B cell (primary cell): ENCODE results near the gene LRRC72. TPM values are rescaled to one million over a fixed set of nuclear protein-coding genes. Genes with fewer than 3 reads are reported as not detected.

Experiments
- ATAC-seq: fragments of 200-7000 bp; cut with Tn5 transposase; one replicate; pipeline ENCODE4 v1.10.0; 2021; ENCODE audit warnings: low read depth, mild to moderate bottlenecking, moderate number of reproducible peaks, moderate library complexity
- CTCF ChIA-PET: fragments of 350-600 bp; sonication (Branson Sonifier 250); formaldehyde crosslinking; loops from one replicate; lab custom pipeline; 2021; ENCODE audit warnings: antibody characterized with exemption, inconsistent platforms; lab: Charles Lee
- POLR2A ChIA-PET: fragments of 350-600 bp; sonication (Branson Sonifier 250); formaldehyde crosslinking; loops from one replicate; lab custom pipeline; 2021; ENCODE audit warnings: antibody characterized with exemption; lab: Charles Lee
- DNase-seq: peaks from one replicate; pipeline ENCODE4 v3.0.0; 2013
- H2AFZ ChIP-seq: 2 replicates; pipeline ENCODE4 v1.6.1; 2012; ENCODE audit warnings: mild to moderate bottlenecking, low read depth, low read length; ENCODE audit not compliant: insufficient read depth, poor library complexity, severe bottlenecking
- H3K27ac ChIP-seq, 2 donors: 1 replicate in 1 of 2; 2 replicates in 1 of 2; pipeline ENCODE4 v1.5.1; 2012 to 2013; ENCODE audit warnings: low read length in 2 of 2, mild to moderate bottlenecking in 2 of 2, moderate library complexity in 1 of 2
- H3K27me3 ChIP-seq, 4 experiments: fragments of 200-600 bp in 1 of 4; sonication (generic) in 1 of 4; replicated peaks in 1 of 4; 1 replicate in 2 of 4; 2 replicates in 2 of 4; pipeline versions ENCODE4 v1.6.1 to v1.7.0; 2013 to 2016; ENCODE audit warnings: low read length in 3 of 4, mild to moderate bottlenecking in 2 of 4, mixed read lengths in 1 of 4, moderate library complexity in 1 of 4; ENCODE audit not compliant: insufficient read depth in 4 of 4, control insufficient read depth in 3 of 4; ENCODE audit errors: control extremely low read depth in 1 of 4
- H3K36me3 ChIP-seq, 2 experiments: replicated peaks in 1 of 2; 1 replicate in 1 of 2; 2 replicates in 1 of 2; pipeline versions ENCODE4 v1.6.1 to v1.7.1; 2013; ENCODE audit warnings: low read length in 1 of 2; ENCODE audit not compliant: insufficient read depth in 2 of 2, control insufficient read depth in 1 of 2; ENCODE audit errors: control extremely low read depth in 1 of 2, extremely low read depth in 1 of 2
- H3K4me1 ChIP-seq, 2 donors: fragments of 200-600 bp in 1 of 2; sonication (generic) in 1 of 2; 1 replicate in 1 of 2; 2 replicates in 1 of 2; pipeline versions ENCODE4 v1.5.1 to v1.6.1; 2013 to 2017; ENCODE audit warnings: low read length in 2 of 2; ENCODE audit not compliant: control insufficient read depth in 2 of 2, insufficient read depth in 2 of 2
- H3K4me2 ChIP-seq: replicated peaks from 2 replicates; pipeline ENCODE3; 2012; ENCODE audit warnings: mild to moderate bottlenecking, low read depth, low read length; ENCODE audit not compliant: poor library complexity, severe bottlenecking
- H3K4me3 ChIP-seq, 5 experiments: fragments of 200-600 bp in 1 of 5; sonication (generic) in 1 of 5; 1 replicate in 3 of 5; 2 replicates in 2 of 5; pipeline versions ENCODE4 v1.5.1 to v1.7.0; 2011 to 2016; ENCODE audit warnings: low read length in 4 of 5, mild to moderate bottlenecking in 4 of 5, low read depth in 2 of 5, control low read depth in 1 of 5, moderate library complexity in 1 of 5; ENCODE audit not compliant: insufficient read depth in 1 of 5; ENCODE audit errors: control extremely low read depth in 1 of 5, extremely low read depth in 1 of 5
- H3K79me2 ChIP-seq: fragments of 200-600 bp; sonication (generic); one replicate; pipeline ENCODE4 v1.6.0; 2016; ENCODE audit warnings: low read length; ENCODE audit not compliant: control insufficient read depth, insufficient read depth
- H3K9ac ChIP-seq: fragments of 200-600 bp; sonication (generic); 2 replicates; pipeline ENCODE4 v1.6.1; 2017; ENCODE audit warnings: mild to moderate bottlenecking, low read length, moderate library complexity
- H3K9me3 ChIP-seq, 3 donors: one replicate each; pipeline versions ENCODE4 v1.6.1 to v1.7.1; 2013; ENCODE audit warnings: low read length in 2 of 3; ENCODE audit not compliant: control insufficient read depth in 2 of 3, insufficient read depth in 1 of 3; ENCODE audit errors: control extremely low read depth in 1 of 3
- H4K20me1 ChIP-seq: 2 replicates; pipeline ENCODE4 v1.6.0; 2012; ENCODE audit warnings: mild to moderate bottlenecking, low read length; ENCODE audit not compliant: insufficient read depth, control insufficient read depth, poor library complexity, severe bottlenecking
- H3K27ac Mint-ChIP-seq: one replicate; pipeline ENCODE4 v1.8.0; 2021; ENCODE audit warnings: mixed read lengths
- H3K27me3 Mint-ChIP-seq: one replicate; pipeline ENCODE4 v1.8.0; 2021; ENCODE audit warnings: mixed read lengths
- H3K4me1 Mint-ChIP-seq: one replicate; pipeline ENCODE4 v1.8.0; 2021; ENCODE audit warnings: mixed read lengths
- H3K4me3 Mint-ChIP-seq: one replicate; pipeline ENCODE4 v1.8.0; 2021; ENCODE audit warnings: mixed read lengths
- H3K9me3 Mint-ChIP-seq: one replicate; pipeline ENCODE4 v1.8.0; 2022; ENCODE audit warnings: mixed read lengths; ENCODE audit not compliant: insufficient read depth
- CTCF ChIP-seq: fragments of 200-600 bp; IDR thresholded peaks from one replicate; pipeline ENCODE4 v1.8.0; 2022; ENCODE audit warnings: antibody characterized with exemption, mild to moderate bottlenecking
- EZH2 ChIP-seq: IDR thresholded peaks from 2 replicates; pipeline ENCODE4 v1.6.1; 2012; ENCODE audit warnings: borderline replicate concordance, low read depth, mild to moderate bottlenecking, moderate library complexity, low read length; ENCODE audit not compliant: insufficient read depth, poor library complexity, severe bottlenecking
- WGBS: methylation state at CpG from one replicate; pipeline ENCODE4 v1.1.5; 2013; ENCODE audit warnings: missing lambda C conversion rate; ENCODE audit not compliant: insufficient coverage; 5-methylcytosine and 5-hydroxymethylcytosine counted together
- intact Hi-C: fragments of 100-400 bp; cut with micrococcal nuclease; formaldehyde crosslinking; loops from one replicate; pipeline ENCODE4 v1.10.0; 2022
- polyA plus RNA-seq: library from polyadenylated mRNA; depleted of rRNA; stranded (reverse); fragments of >200 nt; gene quantifications from 2 replicates; pipeline ENCODE4 v1.2.3, GENCODE V29; 2012
- total RNA-seq, 2 donors: library from RNA; stranded (reverse); fragments of 120-200 nt in 1 of 2; gene quantifications; 1 replicate in 1 of 2; 2 replicates in 1 of 2; pipeline versions ENCODE4 v1.2.3 to v1.2.4, GENCODE V29; 2013 to 2022

Gene LRRC72
- total and polyA plus RNA-seq, 2 donors (not counting 1 experiment from before 2014, with no cell fraction given) = not detected

GRCh38 chr7:16562456-16563220 is 36.0 kb downstream of the LRRC72 start:
- Histone ChIP-seq H3K79me2 (no peaks in the 10 kb centered on the region), H3K9me3 (no peaks in the 10 kb centered on the region), H3K4me2 (peak overlapping the region; percentile 67), H3K4me1 (peaks cover 8 to 10% of the 10 kb centered on the region in 2 donors), H3K36me3 (no peaks in the 10 kb centered on the region), H4K20me1 (no peaks in the 10 kb centered on the region), H3K4me3 (peak overlapping the region in 2 of 5 experiments; percentile 52 to 53), H3K9ac (peak overlapping the region; percentile 57), H2AFZ (peak overlapping the region; percentile 68), H3K27me3 (no peaks in the 10 kb centered on the region), H3K27ac (no peak overlapping the region)
- no peak for ATAC-seq
- intact Hi-C loops = loop anchor here (10.0 kb wide), 1 partner anchor 1238 kb away; no protein-coding TSS in a partner anchor
- no peaks in the 10 kb centered on the region for H3K27me3 Mint-ChIP-seq
- no peak overlapping the region for H3K27ac Mint-ChIP-seq
- H3K4me1 Mint-ChIP-seq = peaks cover 16% of the 10 kb centered on the region
- 96% methylated on average over 4 of the region's 9 CpGs for WGBS
- TF ChIP-seq EZH2 = no peak
- ChIA-PET CTCF (no interaction called here), POLR2A (no interaction called here)
- DNase-seq = no peak
- no peaks in the 10 kb centered on the region for H3K9me3 Mint-ChIP-seq
- H3K4me3 Mint-ChIP-seq = peak overlapping the region; percentile 20

GRCh38 chr7:16563281-16564022 is 36.8 kb downstream of the LRRC72 start:
- no peaks in the 10 kb centered on the region for H3K27me3 ChIP-seq
- H4K20me1 ChIP-seq = no peaks in the 10 kb centered on the region
- ATAC-seq (peak; percentile 66), DNase-seq (peak; percentile 44)
- ChIA-PET POLR2A (no interaction called here), CTCF (interaction anchor here (1.6 kb wide), 1 partner anchor 31 kb away, joined by 6 read pairs; no protein-coding TSS in a partner anchor)
- Mint-ChIP-seq H3K4me3 (peak overlapping the region; percentile 83), H3K27ac (peak overlapping the region; percentile 32), H3K4me1 (peaks cover 16% of the 10 kb centered on the region), H3K9me3 (no peaks in the 10 kb centered on the region), H3K27me3 (peaks cover 1% of the 10 kb centered on the region)
- H2AFZ ChIP-seq = peak overlapping the region; percentile 68
- peak overlapping the region; percentile 18 to 53 (median 37) for H3K4me3 ChIP-seq
- peak overlapping the region; percentile 57 for H3K9ac ChIP-seq
- TF ChIP-seq EZH2 (no peak), CTCF (no peak)
- WGBS = no CpG with 5 or more reads among the region's 5 CpGs
- H3K4me1 ChIP-seq = peaks cover 8 to 10% of the 10 kb centered on the region in 2 donors
- H3K9me3 ChIP-seq = no peaks in the 10 kb centered on the region
- peak overlapping the region; percentile 67 for H3K4me2 ChIP-seq
- no peaks in the 10 kb centered on the region for H3K79me2 ChIP-seq
- intact Hi-C loops = loop anchor here (10.0 kb wide), 1 partner anchor 1239 kb away; no protein-coding TSS in a partner anchor
- H3K27ac ChIP-seq = peak overlapping the region in 1 of 2 donors; percentile 20
- H3K36me3 ChIP-seq = no peaks in the 10 kb centered on the region
